Measurements from ENCODE around the gene ZFAND3.

DNA sequence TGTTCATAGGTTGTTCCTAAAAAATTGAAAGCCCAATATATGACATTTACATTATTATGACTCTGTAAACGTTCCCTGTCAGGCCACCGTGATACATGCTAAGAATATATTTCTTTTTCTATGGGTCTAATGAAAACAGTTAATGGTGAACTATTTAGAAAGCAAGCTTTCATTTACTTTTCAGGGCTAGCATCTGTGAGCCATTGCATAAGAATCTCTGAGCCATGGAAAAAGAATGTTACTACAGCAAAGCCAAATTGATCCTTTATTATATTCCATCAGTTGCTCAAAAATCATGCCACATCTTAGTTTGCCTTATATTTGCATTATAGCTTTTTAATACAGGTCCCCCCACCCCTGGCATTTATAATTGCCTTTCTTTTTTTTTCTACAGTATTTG is 275.5 kb downstream of the ZFAND3 start:
- TF ChIP-seq GATA2 (IDR thresholded peaks at IDR 0.05; ENCODE audit: low read depth, low read length) (no peak), GATA3 (IDR thresholded peaks at IDR 0.05; ENCODE audit: low read depth, low read length) (no peak)
